H9 (cell line): Measurements from ENCODE around the gene NECTIN4. TPM values are rescaled to one million over a fixed set of nuclear protein-coding genes. Genes with fewer than 3 reads are reported as not detected.

Experiments used
- DNase-seq: peaks from one replicate; pipeline ENCODE4 v3.0.0-alpha.2; 2017
- H2AFZ ChIP-seq: one replicate; pipeline ENCODE4 v1.6.1; 2013; ENCODE audit warnings: mild to moderate bottlenecking, low read length, control low read depth, moderate library complexity
- H2AK5ac ChIP-seq: 2 replicates; pipeline ENCODE4 v1.6.1; 2013; ENCODE audit warnings: low read length, control low read depth, mixed read lengths; ENCODE audit not compliant: insufficient read length
- H2BK120ac ChIP-seq: one replicate; pipeline ENCODE4 v1.6.1; 2013; ENCODE audit warnings: low read depth, mild to moderate bottlenecking, low read length, control low read depth, inconsistent platforms; ENCODE audit not compliant: poor library complexity, severe bottlenecking
- H2BK12ac ChIP-seq: 2 replicates; pipeline ENCODE4 v1.6.1; 2013; ENCODE audit warnings: low read length, control low read depth, mixed read lengths, low read depth; ENCODE audit not compliant: insufficient read length
- H2BK15ac ChIP-seq: 2 replicates; pipeline ENCODE4 v1.6.1; 2013; ENCODE audit warnings: low read depth, low read length, control low read depth
- H2BK20ac ChIP-seq: one replicate; pipeline ENCODE4 v1.6.1; 2013; ENCODE audit warnings: low read depth, mild to moderate bottlenecking, low read length, control low read depth, inconsistent platforms; ENCODE audit not compliant: poor library complexity, severe bottlenecking
- H2BK5ac ChIP-seq: 2 replicates; pipeline ENCODE4 v1.6.1; 2013; ENCODE audit warnings: low read length, control low read depth, mixed read lengths; ENCODE audit not compliant: insufficient read length
- H3K14ac ChIP-seq: 2 replicates; pipeline ENCODE4 v1.6.1; 2013; ENCODE audit warnings: low read length, control low read depth; ENCODE audit not compliant: insufficient read depth
- H3K18ac ChIP-seq: 2 replicates; pipeline ENCODE4 v1.6.1; 2013; ENCODE audit warnings: low read depth, mild to moderate bottlenecking, mixed read lengths, low read length, control low read depth; ENCODE audit not compliant: insufficient read length
- H3K23ac ChIP-seq: 2 replicates; pipeline ENCODE4 v1.6.1; 2013; ENCODE audit warnings: low read length, control low read depth, mixed read lengths, low read depth; ENCODE audit not compliant: insufficient read length
- H3K23me2 ChIP-seq: 2 replicates; pipeline ENCODE4 v1.6.1; 2013; ENCODE audit warnings: low read depth, mild to moderate bottlenecking, mixed read lengths, low read length, control low read depth; ENCODE audit not compliant: insufficient read length, poor library complexity, severe bottlenecking
- H3K27ac ChIP-seq: 2 replicates; pipeline ENCODE4 v1.5.1; 2013; ENCODE audit warnings: low read length, control low read depth, mixed read lengths, low read depth; ENCODE audit not compliant: insufficient read length
- H3K27me3 ChIP-seq: 2 replicates; pipeline ENCODE4 v1.6.1; 2013; ENCODE audit warnings: low read length, control low read depth, inconsistent platforms; ENCODE audit not compliant: insufficient read depth
- H3K4ac ChIP-seq: 2 replicates; pipeline ENCODE4 v1.6.1; 2013; ENCODE audit warnings: low read depth, mild to moderate bottlenecking, control low read depth, inconsistent platforms, low read length, moderate library complexity
- H3K4me1 ChIP-seq: 2 replicates; pipeline ENCODE4 v1.6.1; 2013; ENCODE audit warnings: low read length, control low read depth, inconsistent platforms; ENCODE audit not compliant: insufficient read depth
- H3K4me2 ChIP-seq: 2 replicates; pipeline ENCODE4 v1.6.1; 2013; ENCODE audit warnings: low read length, control low read depth, mixed read lengths; ENCODE audit not compliant: insufficient read length, insufficient read depth
- H3K56ac ChIP-seq: 2 replicates; pipeline ENCODE4 v1.6.1; 2013; ENCODE audit warnings: low read depth, mild to moderate bottlenecking, mixed read lengths, low read length, control low read depth; ENCODE audit not compliant: insufficient read length
- H3K79me1 ChIP-seq: 2 replicates; pipeline ENCODE4 v1.6.1; 2013; ENCODE audit warnings: low read depth, mild to moderate bottlenecking, moderate library complexity, low read length, control low read depth, inconsistent platforms; ENCODE audit not compliant: insufficient read depth, poor library complexity, severe bottlenecking
- H3K79me2 ChIP-seq: 2 replicates; pipeline ENCODE4 v1.6.1; 2013; ENCODE audit warnings: low read length, control low read depth, inconsistent platforms; ENCODE audit not compliant: insufficient read depth
- H3K9ac ChIP-seq: 2 replicates; pipeline ENCODE4 v1.6.1; 2013; ENCODE audit warnings: low read length, control low read depth, mixed read lengths; ENCODE audit not compliant: insufficient read length; ENCODE audit errors: extremely low read depth
- H3K9me3 ChIP-seq: one replicate; pipeline ENCODE4 v1.6.1; 2013; ENCODE audit warnings: low read depth, low read length, inconsistent platforms; ENCODE audit not compliant: control insufficient read depth
- H3T11ph ChIP-seq: one replicate; pipeline ENCODE4 v1.6.1; 2013; ENCODE audit warnings: mild to moderate bottlenecking, low read length, control low read depth, inconsistent platforms
- H4K20me1 ChIP-seq: one replicate; pipeline ENCODE4 v1.6.1; 2013; ENCODE audit not compliant: control insufficient read depth, insufficient read length, insufficient read depth
- H4K5ac ChIP-seq: 2 replicates; pipeline ENCODE4 v1.6.1; 2013; ENCODE audit warnings: low read depth, mild to moderate bottlenecking, mixed read lengths, low read length, control low read depth; ENCODE audit not compliant: insufficient read length
- H4K8ac ChIP-seq: replicated peaks from 2 replicates; pipeline ENCODE4 v1.6.1; 2013; ENCODE audit warnings: low read length, control low read depth, mixed read lengths, low read depth; ENCODE audit not compliant: insufficient read length
- H4K91ac ChIP-seq: 2 replicates; pipeline ENCODE4 v1.6.1; 2013; ENCODE audit warnings: low read depth, mild to moderate bottlenecking, moderate library complexity, mixed read lengths, low read length, control low read depth; ENCODE audit not compliant: insufficient read length
- H3K27ac Mint-ChIP-seq, 3 experiments: 2 replicates in 2 of 3; 3 replicates in 1 of 3; pipeline ENCODE4 v1.8.0; 2020 to 2021; ENCODE audit warnings: mixed read lengths in 3 of 3, mild to moderate bottlenecking in 1 of 3, moderate library complexity in 1 of 3
- H3K27me3 Mint-ChIP-seq: 2 replicates; pipeline ENCODE4 v1.8.0; 2021; ENCODE audit warnings: low read depth, mild to moderate bottlenecking, moderate library complexity, mixed read lengths
- H3K36me3 Mint-ChIP-seq, 3 experiments: 2 replicates in 2 of 3; 3 replicates in 1 of 3; pipeline ENCODE4 v1.8.0; 2020 to 2021; ENCODE audit warnings: low read depth in 3 of 3, mixed read lengths in 3 of 3; ENCODE audit not compliant: insufficient read depth in 1 of 3
- H3K4me1 Mint-ChIP-seq, 2 experiments: 2 replicates each; pipeline ENCODE4 v1.8.0; 2020; ENCODE audit warnings: mixed read lengths in 2 of 2
- H3K4me3 Mint-ChIP-seq, 2 experiments: 2 replicates in 1 of 2; 3 replicates in 1 of 2; pipeline ENCODE4 v1.8.0; 2020 to 2021; ENCODE audit warnings: mild to moderate bottlenecking in 2 of 2, mixed read lengths in 2 of 2, moderate library complexity in 1 of 2
- H3K9me3 Mint-ChIP-seq, 2 experiments: 2 replicates in 1 of 2; 3 replicates in 1 of 2; pipeline ENCODE4 v1.8.0; 2020; ENCODE audit warnings: mild to moderate bottlenecking in 2 of 2, mixed read lengths in 2 of 2, moderate library complexity in 1 of 2
- CTCF ChIP-seq: fragments of 200-600 bp; sonication (generic); conservative IDR thresholded peaks from 3 replicates; pipeline ENCODE4 v1.8.0; 2021; ENCODE audit warnings: antibody characterized with exemption, mild to moderate bottlenecking
- WGBS: extraction: QIAGEN DNeasy Blood & Tissue Kit; methylation state at CpG from one replicate; pipeline ENCODE4 v1.1.7; 2013; ENCODE audit warnings: missing lambda C conversion rate, low lambda C conversion rate, mixed read lengths; ENCODE audit not compliant: insufficient read length; ENCODE audit errors: extremely low coverage; 5-methylcytosine and 5-hydroxymethylcytosine counted together
- total RNA-seq: library from RNA; stranded (reverse); gene quantifications from 2 replicates; pipeline ENCODE4 v1.2.1, GENCODE V29; 2021

Gene NECTIN4
- total RNA-seq, 1 experiment from 2014 or later = 0.33 TPM

- H4K91ac ChIP-seq = no peak overlapping the region
- H3K27me3 Mint-ChIP-seq = peaks cover 45% of the 10 kb centered on the region
- WGBS = no CpG with 5 or more reads among the region's 10 CpGs
- no peak overlapping the region for H3K27ac Mint-ChIP-seq
- H2BK12ac ChIP-seq = no peak overlapping the region
- no peak overlapping the region for H3K18ac ChIP-seq
- H3K4me3 Mint-ChIP-seq = no peak overlapping the region
- no peak overlapping the region for H4K5ac ChIP-seq
- DNase-seq = no peak
- no peak overlapping the region for H2AFZ ChIP-seq
- H4K20me1 ChIP-seq = no peaks in the 10 kb centered on the region
- H3K79me1 ChIP-seq = no peaks in the 10 kb centered on the region
- no peaks in the 10 kb centered on the region for H3K9me3 ChIP-seq
- no peak overlapping the region for H3K56ac ChIP-seq
- no peak overlapping the region for H2BK20ac ChIP-seq
- H3T11ph ChIP-seq = no peak overlapping the region
- H2BK120ac ChIP-seq = no peak overlapping the region
- no peaks in the 10 kb centered on the region for H3K23me2 ChIP-seq
- no peak overlapping the region for H3K27ac ChIP-seq
- H2AK5ac ChIP-seq = no peak overlapping the region
- H3K4me1 Mint-ChIP-seq = peaks cover 6 to 8% of the 10 kb centered on the region in 2 experiments; a peak in 3 of 4 replicates
- H3K36me3 Mint-ChIP-seq = peaks cover 4 to 15% (median 11%) of the 10 kb centered on the region in 3 experiments; a peak in 6 of 7 replicates
- no peak overlapping the region for H3K4ac ChIP-seq
- no peak overlapping the region for H3K9ac ChIP-seq
- no peak overlapping the region for H4K8ac ChIP-seq
- H3K9me3 Mint-ChIP-seq = peaks cover 12% of the 10 kb centered on the region in 2 experiments
- H3K4me2 ChIP-seq = no peak overlapping the region
- no peak overlapping the region for H2BK5ac ChIP-seq
- no peak for TF ChIP-seq CTCF
- H3K27me3 ChIP-seq = no peaks in the 10 kb centered on the region; the same call in none of the 2 replicates
- H3K79me2 ChIP-seq = no peaks in the 10 kb centered on the region
- no peaks in the 10 kb centered on the region for H3K4me1 ChIP-seq
- H3K23ac ChIP-seq = no peak overlapping the region
- H3K14ac ChIP-seq = no peak overlapping the region; the same call in 1 of the 2 replicates
- no peak overlapping the region for H2BK15ac ChIP-seq
Observed at GRCh38 chr1:161051219-161051618, 38.1 kb downstream of the NECTIN4 start.
